Osteoblast (primary cell): ENCODE results near the gene RIMBP2. TPM values are rescaled to one million over a fixed set of nuclear protein-coding genes. Genes with fewer than 3 reads are reported as not detected.

ENCODE experiments used
- DNase-seq: peaks from one replicate; pipeline ENCODE4 v3.0.0; 2011; ENCODE audit warnings: low spot score, mixed read lengths; ENCODE audit not compliant: insufficient read length; ENCODE audit errors: missing footprints
- H2AFZ ChIP-seq: 2 replicates; pipeline ENCODE4 v1.6.0; 2011; ENCODE audit warnings: mild to moderate bottlenecking, low read length
- H3K27ac ChIP-seq: 2 replicates; pipeline ENCODE4 v1.5.1; 2011; ENCODE audit warnings: mild to moderate bottlenecking, low read depth, low read length, moderate library complexity
- H3K27me3 ChIP-seq: 2 replicates; pipeline ENCODE4 v1.6.0; 2012; ENCODE audit warnings: mild to moderate bottlenecking, control low read depth, inconsistent platforms, low read length, moderate library complexity; ENCODE audit not compliant: insufficient read depth
- H3K36me3 ChIP-seq: 2 replicates; pipeline ENCODE4 v1.5.1; 2011; ENCODE audit warnings: mild to moderate bottlenecking, low read length, control low read depth, moderate library complexity; ENCODE audit not compliant: insufficient read depth
- H3K4me1 ChIP-seq: 2 replicates; pipeline ENCODE4 v1.5.1; 2011; ENCODE audit warnings: mild to moderate bottlenecking, low read length, control low read depth, moderate library complexity; ENCODE audit not compliant: insufficient read depth
- H3K4me2 ChIP-seq: 2 replicates; pipeline ENCODE4 v1.6.0; 2011; ENCODE audit warnings: mild to moderate bottlenecking, low read length; ENCODE audit not compliant: insufficient read depth
- H3K4me3 ChIP-seq: fragments of 200-600 bp; sonication (generic); 3 replicates; pipeline ENCODE4 v1.5.1; 2012; ENCODE audit warnings: mild to moderate bottlenecking, low read length, inconsistent platforms; ENCODE audit not compliant: insufficient read depth
- H3K79me2 ChIP-seq: 2 replicates; pipeline ENCODE4 v1.6.0; 2012; ENCODE audit warnings: mild to moderate bottlenecking, low read length, control low read depth, inconsistent platforms; ENCODE audit not compliant: insufficient read depth
- H3K9me3 ChIP-seq: 2 replicates; pipeline ENCODE4 v1.5.1; 2011; ENCODE audit warnings: low read depth, low read length, control low read depth
- H4K20me1 ChIP-seq: 2 replicates; pipeline ENCODE4 v1.6.0; 2012; ENCODE audit warnings: mild to moderate bottlenecking, low read length, control low read depth; ENCODE audit not compliant: insufficient read depth
- CTCF ChIP-seq: IDR thresholded peaks from 2 replicates; pipeline ENCODE4 v1.5.1; 2011; ENCODE audit warnings: mild to moderate bottlenecking, low read depth, low read length, moderate library complexity; ENCODE audit errors: extremely low read depth
- total RNA-seq: library from RNA; depleted of rRNA; stranded (reverse); fragments of >200 nt; gene quantifications from 2 replicates; pipeline ENCODE4 v1.2.3, GENCODE V29; 2012

Gene RIMBP2
- total RNA-seq, 1 donor: not detected

- Histone ChIP-seq H4K20me1 (no peaks in the 10 kb centered on the region), H3K4me1 (no peaks in the 10 kb centered on the region), H3K4me2 (no peak overlapping the region), H2AFZ (no peak overlapping the region), H3K9me3 (peaks cover 1% of the 10 kb centered on the region), H3K4me3 (no peak overlapping the region), H3K27ac (no peak overlapping the region), H3K27me3 (no peaks in the 10 kb centered on the region), H3K79me2 (no peaks in the 10 kb centered on the region), H3K36me3 (no peaks in the 10 kb centered on the region)
- no peak for TF ChIP-seq CTCF
- DNase-seq: no peak
Observed at GRCh38 chr12:130476451-130477135, 239.5 kb downstream of the RIMBP2 start.

- Histone ChIP-seq H3K79me2 (no peaks in the 10 kb centered on the region), H3K27ac (no peak overlapping the region), H3K4me1 (no peaks in the 10 kb centered on the region), H3K4me2 (no peak overlapping the region), H4K20me1 (no peaks in the 10 kb centered on the region), H2AFZ (no peak overlapping the region), H3K4me3 (no peak overlapping the region), H3K9me3 (peaks cover 1% of the 10 kb centered on the region), H3K36me3 (no peaks in the 10 kb centered on the region), H3K27me3 (no peaks in the 10 kb centered on the region)
- DNase-seq: no peak
- no peak for TF ChIP-seq CTCF
Observed at GRCh38 chr12:130474599-130475269, 241.4 kb downstream of the RIMBP2 start.

- no peak overlapping the region for H3K27ac ChIP-seq
- no peak for TF ChIP-seq CTCF
- no peak overlapping the region for H2AFZ ChIP-seq
- no peaks in the 10 kb centered on the region for H3K79me2 ChIP-seq
- no peak overlapping the region for H3K4me2 ChIP-seq
- no peaks in the 10 kb centered on the region for H3K36me3 ChIP-seq
- H3K27me3 ChIP-seq: no peaks in the 10 kb centered on the region
- H3K4me3 ChIP-seq: no peak overlapping the region
- H4K20me1 ChIP-seq: no peaks in the 10 kb centered on the region
- H3K4me1 ChIP-seq: no peaks in the 10 kb centered on the region
- DNase-seq: no peak
- H3K9me3 ChIP-seq: peaks cover 1% of the 10 kb centered on the region
Observed at GRCh38 chr12:130473266-130473665, 242.8 kb downstream of the RIMBP2 start.

- TF ChIP-seq CTCF: no peak
- no peak overlapping the region for H3K27ac ChIP-seq
- no peaks in the 10 kb centered on the region for H3K27me3 ChIP-seq
- H3K36me3 ChIP-seq: no peaks in the 10 kb centered on the region
- no peak overlapping the region for H3K4me2 ChIP-seq
- DNase-seq: no peak
- H2AFZ ChIP-seq: no peak overlapping the region
- peaks cover 1% of the 10 kb centered on the region for H3K9me3 ChIP-seq
- no peaks in the 10 kb centered on the region for H4K20me1 ChIP-seq
- H3K79me2 ChIP-seq: no peaks in the 10 kb centered on the region
- H3K4me3 ChIP-seq: no peak overlapping the region
- H3K4me1 ChIP-seq: no peaks in the 10 kb centered on the region
Observed at GRCh38 chr12:130470969-130471368, 245.1 kb downstream of the RIMBP2 start.
